GM18861 (cell line): Measurements from ENCODE around the gene CXXC5.

ENCODE experiments used
- ATAC-seq: cut with Tn5 transposase; IDR thresholded peaks from one replicate; pipeline ENCODE4 v1.9.1; 2021; ENCODE audit not compliant: unreplicated experiment

Gene CXXC5

GRCh38 chr5:139664727-139665351 lies 16.7 kb downstream of the CXXC5 start:
- no peak for ATAC-seq

GRCh38 chr5:139665626-139666025 lies 17.5 kb downstream of the CXXC5 start:
- ATAC-seq, result no peak

- no peak for ATAC-seq
Measured at GRCh38 chr5:139666551-139666950, 18.4 kb downstream of the CXXC5 start.

- ATAC-seq, result no peak
Measured at GRCh38 chr5:139667001-139667729, 19.0 kb downstream of the CXXC5 start.

GRCh38 chr5:139667730-139668063 lies 19.5 kb downstream of the CXXC5 start:
- ATAC-seq, result no peak

- no peak for ATAC-seq
Measured at GRCh38 chr5:139668064-139668880, 20.1 kb downstream of the CXXC5 start.

GRCh38 chr5:139668924-139669661 lies 20.9 kb downstream of the CXXC5 start:
- no peak for ATAC-seq

GRCh38 chr5:139669662-139670368 lies 21.7 kb downstream of the CXXC5 start:
- ATAC-seq, result no peak

- peak; percentile 44 for ATAC-seq
Measured at GRCh38 chr5:139670369-139671095, 22.4 kb downstream of the CXXC5 start.

GRCh38 chr5:139671096-139671841 lies 23.1 kb downstream of the CXXC5 start:
- ATAC-seq, result no peak

GRCh38 chr5:139675213-139675612 lies 27.1 kb downstream of the CXXC5 start:
- ATAC-seq, result no peak

- ATAC-seq, result no peak
Measured at GRCh38 chr5:139675825-139676224, 27.7 kb downstream of the CXXC5 start.

- ATAC-seq, result no peak
Measured at GRCh38 chr5:139676406-139676805, 28.3 kb downstream of the CXXC5 start.

GRCh38 chr5:139676951-139677735 lies 29.0 kb downstream of the CXXC5 start:
- ATAC-seq, result no peak

GRCh38 chr5:139677736-139678613 lies 29.8 kb downstream of the CXXC5 start:
- ATAC-seq, result no peak

- ATAC-seq, result no peak
Measured at GRCh38 chr5:139678751-139679750, 30.9 kb downstream of the CXXC5 start.
